Neural crest cell (in vitro differentiated cells): ENCODE data around the gene MCM5. TPM values are rescaled to one million over a fixed set of nuclear protein-coding genes. Genes with fewer than 3 reads are reported as not detected.
"Not testable (repeated sequence)": the region's sequence is repeated elsewhere in the genome, so short reads cannot be mapped to it uniquely, and the experiment has no call there.

Source experiments
- DNase-seq: peaks from one replicate; pipeline ENCODE4 v3.0.0; 2021; ENCODE audit warnings: low read depth, mixed read lengths, low spot score
- H3K27ac Mint-ChIP-seq: one replicate; pipeline ENCODE4 v1.8.0; 2021; ENCODE audit warnings: mild to moderate bottlenecking, mixed read lengths; ENCODE audit not compliant: unreplicated experiment
- H3K27me3 Mint-ChIP-seq: 2 replicates; pipeline ENCODE4 v1.8.0; 2021; ENCODE audit warnings: low read depth, mild to moderate bottlenecking, mixed read lengths
- H3K36me3 Mint-ChIP-seq: 2 replicates; pipeline ENCODE4 v1.8.0; 2021; ENCODE audit warnings: low read depth, mild to moderate bottlenecking, mixed read lengths
- H3K4me1 Mint-ChIP-seq: 2 replicates; pipeline ENCODE4 v1.8.0; 2021; ENCODE audit warnings: mixed read lengths
- H3K4me3 Mint-ChIP-seq: one replicate; pipeline ENCODE4 v1.8.0; 2021; ENCODE audit warnings: mild to moderate bottlenecking, mixed read lengths
- H3K9me3 Mint-ChIP-seq: 2 replicates; pipeline ENCODE4 v1.8.0; 2021; ENCODE audit warnings: mixed read lengths
- CTCF ChIP-seq: fragments of 200-600 bp; sonication (generic); conservative IDR thresholded peaks from 2 replicates; pipeline ENCODE4 v1.5.0; 2021; ENCODE audit warnings: antibody characterized with exemption, mild to moderate bottlenecking
- total RNA-seq: library from RNA; stranded (reverse); gene quantifications from 2 replicates; pipeline ENCODE4 v1.2.1, GENCODE V29; 2021

The MCM5 gene
- total RNA-seq, 1 donor from 2014 or later: 187 TPM

- H3K4me1 Mint-ChIP-seq: peaks cover 20% of the 10 kb centered on the region
- peaks cover 3% of the 10 kb centered on the region for H3K27me3 Mint-ChIP-seq
- H3K27ac Mint-ChIP-seq: no peak overlapping the region
- H3K36me3 Mint-ChIP-seq: peaks cover 43% of the 10 kb centered on the region
- no peak overlapping the region for H3K4me3 Mint-ChIP-seq
- DNase-seq: no peak
- H3K9me3 Mint-ChIP-seq: peaks cover 26% of the 10 kb centered on the region
- no peak for TF ChIP-seq CTCF
Measured at GRCh38 chr22:35436421-35436820, 36.5 kb downstream of the MCM5 start.

- Mint-ChIP-seq H3K4me3 (no peak overlapping the region), H3K27me3 (peaks cover 3% of the 10 kb centered on the region), H3K9me3 (peaks cover 24% of the 10 kb centered on the region), H3K36me3 (peaks cover 38% of the 10 kb centered on the region), H3K4me1 (peaks cover 20% of the 10 kb centered on the region), H3K27ac (no peak overlapping the region)
- no peak for TF ChIP-seq CTCF
- no peak for DNase-seq
Measured at GRCh38 chr22:35437049-35437448, 37.1 kb downstream of the MCM5 start.

GRCh38 chr22:35438673-35439364 lies 38.9 kb downstream of the MCM5 start:
- not testable (repeated sequence) for H3K27me3 Mint-ChIP-seq, DNase-seq, H3K4me3 Mint-ChIP-seq, H3K27ac Mint-ChIP-seq
- H3K9me3 Mint-ChIP-seq: peaks cover 20% of the 10 kb centered on the region
- peaks cover 20% of the 10 kb centered on the region for H3K4me1 Mint-ChIP-seq
- peaks cover 26% of the 10 kb centered on the region for H3K36me3 Mint-ChIP-seq

GRCh38 chr22:35439365-35439717 lies 39.4 kb downstream of the MCM5 start:
- TF ChIP-seq CTCF: no peak
- H3K4me1 Mint-ChIP-seq: peaks cover 17% of the 10 kb centered on the region
- no peak overlapping the region for H3K4me3 Mint-ChIP-seq
- H3K27me3 Mint-ChIP-seq: peaks cover 2% of the 10 kb centered on the region
- H3K36me3 Mint-ChIP-seq: peaks cover 21% of the 10 kb centered on the region
- no peak overlapping the region for H3K27ac Mint-ChIP-seq
- no peak for DNase-seq
- H3K9me3 Mint-ChIP-seq: peaks cover 17% of the 10 kb centered on the region

- Mint-ChIP-seq H3K4me3 (no peak overlapping the region), H3K9me3 (peaks cover 14% of the 10 kb centered on the region), H3K36me3 (peaks cover 17% of the 10 kb centered on the region), H3K4me1 (peaks cover 12% of the 10 kb centered on the region), H3K27ac (no peak overlapping the region), H3K27me3 (no peaks in the 10 kb centered on the region)
- TF ChIP-seq CTCF: no peak
- no peak for DNase-seq
Measured at GRCh38 chr22:35440129-35440528, 40.2 kb downstream of the MCM5 start.

GRCh38 chr22:35441489-35442100 lies 41.7 kb downstream of the MCM5 start:
- Mint-ChIP-seq H3K4me3 (no peak overlapping the region), H3K9me3 (peaks cover 14% of the 10 kb centered on the region), H3K27ac (peak overlapping the region; percentile 82), H3K36me3 (peaks cover 17% of the 10 kb centered on the region), H3K27me3 (no peaks in the 10 kb centered on the region), H3K4me1 (peaks cover 13% of the 10 kb centered on the region)
- DNase-seq: no peak
- no peak for TF ChIP-seq CTCF
